Astrocyte (in vitro differentiated cells and primary cell): Measurements from ENCODE around the gene PLA2G4D.

Experiments used
- EZH2 ChIP-seq: IDR thresholded peaks from 2 replicates; pipeline ENCODE4 v1.6.1; 2012; ENCODE audit warnings: mild to moderate bottlenecking, low read length, inconsistent platforms; ENCODE audit not compliant: insufficient read depth
- TF ChIP-seq, protein P1 (sequence below): IDR thresholded peaks from 2 replicates; pipeline ENCODE4 v1.5.1; 2011; ENCODE audit warnings: low read depth, mild to moderate bottlenecking, inconsistent platforms, low read length, moderate library complexity; ENCODE audit not compliant: insufficient read depth

- no peak for TF ChIP-seq EZH2
- TF ChIP-seq, protein P1, sequence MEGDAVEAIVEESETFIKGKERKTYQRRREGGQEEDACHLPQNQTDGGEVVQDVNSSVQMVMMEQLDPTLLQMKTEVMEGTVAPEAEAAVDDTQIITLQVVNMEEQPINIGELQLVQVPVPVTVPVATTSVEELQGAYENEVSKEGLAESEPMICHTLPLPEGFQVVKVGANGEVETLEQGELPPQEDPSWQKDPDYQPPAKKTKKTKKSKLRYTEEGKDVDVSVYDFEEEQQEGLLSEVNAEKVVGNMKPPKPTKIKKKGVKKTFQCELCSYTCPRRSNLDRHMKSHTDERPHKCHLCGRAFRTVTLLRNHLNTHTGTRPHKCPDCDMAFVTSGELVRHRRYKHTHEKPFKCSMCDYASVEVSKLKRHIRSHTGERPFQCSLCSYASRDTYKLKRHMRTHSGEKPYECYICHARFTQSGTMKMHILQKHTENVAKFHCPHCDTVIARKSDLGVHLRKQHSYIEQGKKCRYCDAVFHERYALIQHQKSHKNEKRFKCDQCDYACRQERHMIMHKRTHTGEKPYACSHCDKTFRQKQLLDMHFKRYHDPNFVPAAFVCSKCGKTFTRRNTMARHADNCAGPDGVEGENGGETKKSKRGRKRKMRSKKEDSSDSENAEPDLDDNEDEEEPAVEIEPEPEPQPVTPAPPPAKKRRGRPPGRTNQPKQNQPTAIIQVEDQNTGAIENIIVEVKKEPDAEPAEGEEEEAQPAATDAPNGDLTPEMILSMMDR: no peak
Observed at GRCh38 chr15:42110367-42110766, 16.0 kb upstream of the PLA2G4D start.
